LHCN-M2 (cell line): ENCODE data around the gene CGNL1. TPM values are rescaled to one million over a fixed set of nuclear protein-coding genes. Genes with fewer than 3 reads are reported as not detected.

ENCODE experiments used
- DNase-seq: peaks from one replicate; pipeline ENCODE4 v3.0.0-alpha.2; 2012; ENCODE audit warnings: low read depth
- total RNA-seq: library from RNA; depleted of rRNA; stranded (reverse); fragments of >200 nt; gene quantifications from 2 replicates; pipeline ENCODE4 v1.2.3, GENCODE V29; 2014; rRNA removed

The CGNL1 gene
- total RNA-seq, 1 experiment from 2014 or later, result 2.0 TPM

DNA sequence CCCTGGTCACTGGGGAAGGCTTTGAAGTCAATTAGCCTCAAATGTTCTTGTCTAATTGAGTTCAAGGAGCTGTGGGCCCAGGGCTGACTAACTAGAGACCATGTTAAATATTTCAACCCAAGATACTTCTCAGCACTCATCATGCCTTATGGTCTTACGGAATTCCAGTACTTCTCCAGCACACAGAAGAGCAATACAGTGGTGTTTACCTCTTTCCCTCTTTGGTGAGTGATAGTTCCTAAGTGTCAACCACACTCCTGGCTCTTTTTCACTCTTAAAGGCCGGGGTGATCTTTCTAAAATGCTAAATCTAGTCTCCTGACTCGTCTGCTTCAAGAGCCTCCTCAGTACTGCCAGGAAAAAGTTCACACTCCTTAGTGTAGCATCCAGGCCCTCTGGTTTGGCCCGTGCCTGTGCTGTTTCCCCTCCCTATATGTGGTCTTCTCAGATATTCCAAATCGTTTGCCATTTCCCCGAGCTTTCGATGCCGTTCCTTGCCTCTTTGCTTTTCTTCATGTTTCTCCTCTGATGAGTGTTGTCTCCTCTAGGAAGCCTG lies 220.1 kb downstream of the CGNL1 start:
- no peak for DNase-seq

DNA sequence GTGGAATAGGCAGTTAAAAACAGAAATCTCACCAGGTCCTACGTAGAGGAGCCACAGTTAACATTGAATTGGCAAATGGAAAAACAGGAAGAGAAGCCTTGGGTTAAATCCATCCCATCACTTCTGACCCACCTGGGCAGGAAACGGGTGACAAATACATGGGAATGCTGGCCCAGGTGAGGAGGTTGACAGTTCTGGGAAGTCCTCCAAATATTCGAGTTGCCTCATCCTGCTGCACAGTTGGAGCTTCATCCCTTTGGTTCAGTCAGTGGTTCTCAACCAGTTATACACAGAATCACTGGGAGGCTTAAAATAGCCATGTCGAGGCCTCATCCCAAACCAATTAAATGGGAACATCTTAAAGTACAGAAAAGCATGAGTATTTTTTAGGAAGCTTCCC lies 220.7 kb downstream of the CGNL1 start:
- no peak for DNase-seq

DNA sequence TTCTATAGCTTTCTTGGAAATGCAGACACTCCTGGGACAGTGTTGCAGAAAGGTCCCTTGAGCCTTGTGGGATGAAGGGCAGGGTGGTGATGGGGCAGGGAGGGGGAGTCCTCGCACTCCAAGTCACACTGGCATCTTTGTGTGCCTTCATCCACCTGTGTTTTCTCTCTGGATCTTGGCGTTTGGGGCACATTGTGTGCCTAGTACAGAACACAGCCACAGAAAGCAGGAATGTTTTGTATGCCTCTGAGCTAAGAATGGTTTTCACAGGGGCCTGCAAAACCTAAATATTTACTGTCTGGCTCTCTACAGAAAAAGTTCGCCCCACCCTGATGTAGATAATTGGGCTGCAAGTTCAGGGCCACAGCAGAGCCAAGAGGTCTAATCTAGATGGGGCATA lies 221.1 kb downstream of the CGNL1 start:
- DNase-seq, result no peak

DNA sequence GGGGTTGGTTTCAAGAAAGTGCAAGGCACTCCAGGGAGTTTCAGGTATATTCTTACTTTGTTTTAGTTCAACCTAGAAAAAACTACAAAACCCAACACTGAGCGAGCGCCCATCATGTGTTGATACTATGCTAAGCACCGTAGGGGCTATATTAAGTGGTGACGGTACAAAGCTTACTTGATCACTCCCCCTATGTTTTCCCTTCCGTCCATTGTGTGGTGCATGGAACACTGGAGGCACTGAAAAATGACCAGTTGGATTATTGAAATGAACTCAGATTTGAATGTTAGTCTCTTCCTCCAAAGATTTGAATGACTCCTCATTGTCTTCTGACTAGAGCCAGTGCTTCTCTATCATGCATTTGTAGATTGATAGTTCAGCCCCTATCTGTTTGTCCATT lies 222.0 kb downstream of the CGNL1 start:
- no peak for DNase-seq

DNA sequence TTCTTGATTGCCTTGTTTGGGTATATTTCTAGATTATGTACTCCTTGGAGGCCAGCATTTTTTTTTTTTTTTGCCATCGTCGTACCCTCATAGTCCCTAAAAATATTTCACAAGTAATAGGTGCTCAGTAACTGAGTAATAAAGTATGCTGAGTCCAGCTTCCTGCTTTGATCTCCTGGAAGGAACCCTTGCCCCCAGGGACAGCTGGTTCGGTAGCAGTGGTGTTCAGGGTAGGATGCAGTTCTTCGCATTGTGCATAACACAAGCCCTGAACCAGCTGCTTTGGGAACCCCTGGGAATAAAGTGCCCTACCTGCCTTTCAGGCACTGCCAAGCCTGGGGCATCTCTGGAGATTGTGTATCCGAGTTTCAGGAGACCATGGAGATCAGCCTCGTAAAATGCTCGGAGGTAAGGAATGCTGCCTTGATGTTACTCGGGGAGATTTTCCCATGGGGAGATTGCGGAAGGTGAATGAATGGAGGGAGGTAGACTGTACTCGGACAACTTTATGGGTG lies 223.0 kb downstream of the CGNL1 start:
- DNase-seq, result no peak

DNA sequence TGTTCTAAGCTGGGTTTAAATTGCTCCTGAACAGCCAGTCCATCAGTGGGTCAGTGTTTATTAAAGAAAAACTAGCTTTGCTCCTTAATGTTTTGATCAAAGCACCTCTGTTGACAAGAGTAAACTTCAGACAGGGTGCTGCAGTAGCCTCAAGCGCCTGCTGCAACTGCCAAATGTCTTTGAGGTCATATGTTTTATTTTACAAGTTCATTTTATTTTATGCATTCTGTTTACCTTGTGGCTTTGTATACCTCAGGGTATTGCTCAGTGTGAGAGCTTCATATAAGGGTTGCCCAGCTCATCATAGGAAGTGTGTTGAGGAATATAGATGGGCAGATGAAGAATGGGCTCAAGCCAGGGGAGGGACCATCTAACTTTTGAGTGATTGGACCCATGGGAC lies 223.9 kb downstream of the CGNL1 start:
- DNase-seq, result no peak

Other genes starting within 250 kb of the CGNL1 start
- gene MYZAP, start 215.4 kb downstream of the CGNL1 start, total RNA-seq, result 0.06 TPM in 1 of 2 replicates, not detected in the other